ENCODE data around the gene SMARCC1.

SMARCC1 gene

GRCh38 chr3:47612879-47613278 lies 168.8 kb downstream of the SMARCC1 start:
- peaks cover 16% of the 10 kb centered on the region for H3K36me3 ChIP-seq (ENCODE audit: control insufficient read depth, insufficient read depth, low read length)
- peaks cover 14% of the 10 kb centered on the region for H3K4me1 ChIP-seq (ENCODE audit: control insufficient read depth, insufficient read depth, low read length)
- no peak overlapping the region for H3K9ac ChIP-seq (ENCODE audit: low read length)
- no peak overlapping the region for H3K4me3 ChIP-seq (ENCODE audit: low read length)
- H3K27ac ChIP-seq (ENCODE audit: low read depth, low read length) = no peak overlapping the region
- H3K27me3 ChIP-seq (ENCODE audit: control insufficient read depth, insufficient read depth, low read length) = no peaks in the 10 kb centered on the region

GRCh38 chr3:47612178-47612577 lies 169.5 kb downstream of the SMARCC1 start:
- H3K36me3 ChIP-seq (ENCODE audit: control insufficient read depth, insufficient read depth, low read length) = peaks cover 12% of the 10 kb centered on the region
- no peaks in the 10 kb centered on the region for H3K27me3 ChIP-seq (ENCODE audit: control insufficient read depth, insufficient read depth, low read length)
- peaks cover 14% of the 10 kb centered on the region for H3K4me1 ChIP-seq (ENCODE audit: control insufficient read depth, insufficient read depth, low read length)
- peak overlapping the region; percentile 49 for H3K27ac ChIP-seq (ENCODE audit: low read depth, low read length)
- H3K4me3 ChIP-seq (ENCODE audit: low read length) = no peak overlapping the region
- H3K9ac ChIP-seq (ENCODE audit: low read length) = no peak overlapping the region

DNA sequence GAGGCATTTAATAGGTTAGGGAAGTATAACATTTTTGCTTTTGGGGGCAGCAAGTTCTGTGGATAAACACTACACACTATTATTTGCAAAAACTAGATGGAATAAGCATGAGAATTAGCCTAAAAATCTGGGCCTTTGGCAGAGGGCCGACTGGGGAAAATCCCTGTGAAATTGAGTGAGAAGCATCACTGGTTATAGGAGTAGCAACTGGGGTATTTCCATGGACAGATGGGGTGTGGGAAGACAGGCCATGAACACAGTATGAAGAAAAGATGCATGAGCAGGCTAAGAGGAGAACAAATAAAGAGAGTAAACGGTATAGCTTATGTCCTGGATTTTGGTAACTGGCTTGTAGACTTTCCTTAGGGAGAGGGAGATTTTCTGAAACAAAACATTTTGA lies 170.1 kb downstream of the SMARCC1 start:
- Histone ChIP-seq H3K27me3 (ENCODE audit: control insufficient read depth, insufficient read depth, low read length) (no peaks in the 10 kb centered on the region), H3K27ac (ENCODE audit: low read depth, low read length) (peak overlapping the region; percentile 49), H3K9ac (ENCODE audit: low read length) (no peak overlapping the region), H3K36me3 (ENCODE audit: control insufficient read depth, insufficient read depth, low read length) (peaks cover 10% of the 10 kb centered on the region), H3K4me1 (ENCODE audit: control insufficient read depth, insufficient read depth, low read length) (peaks cover 14% of the 10 kb centered on the region), H3K4me3 (ENCODE audit: low read length) (no peak overlapping the region)

GRCh38 chr3:47610583-47610982 lies 171.1 kb downstream of the SMARCC1 start:
- Histone ChIP-seq H3K4me3 (ENCODE audit: low read length) (no peak overlapping the region), H3K36me3 (ENCODE audit: control insufficient read depth, insufficient read depth, low read length) (peaks cover 10% of the 10 kb centered on the region), H3K27me3 (ENCODE audit: control insufficient read depth, insufficient read depth, low read length) (no peaks in the 10 kb centered on the region), H3K4me1 (ENCODE audit: control insufficient read depth, insufficient read depth, low read length) (peaks cover 14% of the 10 kb centered on the region), H3K9ac (ENCODE audit: low read length) (no peak overlapping the region), H3K27ac (ENCODE audit: low read depth, low read length) (no peak overlapping the region)

DNA sequence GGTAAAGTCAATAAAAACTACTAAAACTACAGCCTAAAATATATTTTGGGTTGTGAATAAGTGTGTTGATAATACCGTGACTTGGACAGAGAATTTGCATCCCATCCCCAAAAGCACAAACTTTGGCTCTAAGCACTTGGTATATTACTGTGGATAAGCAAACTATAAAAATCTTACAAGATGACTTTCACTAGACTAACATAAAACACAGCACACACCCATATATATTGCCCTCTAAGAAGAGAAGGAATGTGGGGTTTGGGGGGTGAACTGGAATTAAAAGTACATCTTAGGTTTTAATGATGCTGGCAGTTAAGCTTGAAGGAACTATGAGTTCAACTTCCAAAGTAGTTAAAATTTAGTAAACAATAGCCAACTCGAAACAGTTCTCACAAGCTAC lies 174.4 kb downstream of the SMARCC1 start:
- Histone ChIP-seq H3K9ac (ENCODE audit: low read length) (no peak overlapping the region), H3K36me3 (ENCODE audit: control insufficient read depth, insufficient read depth, low read length) (peaks cover 10% of the 10 kb centered on the region), H3K27me3 (ENCODE audit: control insufficient read depth, insufficient read depth, low read length) (no peaks in the 10 kb centered on the region), H3K27ac (ENCODE audit: low read depth, low read length) (no peak overlapping the region), H3K4me1 (ENCODE audit: control insufficient read depth, insufficient read depth, low read length) (peaks cover 5% of the 10 kb centered on the region), H3K4me3 (ENCODE audit: low read length) (no peak overlapping the region)

GRCh38 chr3:47606165-47606564 lies 175.5 kb downstream of the SMARCC1 start:
- Histone ChIP-seq H3K27me3 (ENCODE audit: control insufficient read depth, insufficient read depth, low read length) (no peaks in the 10 kb centered on the region), H3K4me3 (ENCODE audit: low read length) (no peak overlapping the region), H3K36me3 (ENCODE audit: control insufficient read depth, insufficient read depth, low read length) (peaks cover 10% of the 10 kb centered on the region), H3K27ac (ENCODE audit: low read depth, low read length) (no peak overlapping the region), H3K9ac (ENCODE audit: low read length) (no peak overlapping the region), H3K4me1 (ENCODE audit: control insufficient read depth, insufficient read depth, low read length) (no peaks in the 10 kb centered on the region)

- no peaks in the 10 kb centered on the region for H3K4me1 ChIP-seq (ENCODE audit: control insufficient read depth, insufficient read depth, low read length)
- no peak overlapping the region for H3K4me3 ChIP-seq (ENCODE audit: low read length)
- no peaks in the 10 kb centered on the region for H3K27me3 ChIP-seq (ENCODE audit: control insufficient read depth, insufficient read depth, low read length)
- no peak overlapping the region for H3K9ac ChIP-seq (ENCODE audit: low read length)
- H3K36me3 ChIP-seq (ENCODE audit: control insufficient read depth, insufficient read depth, low read length) = peaks cover 10% of the 10 kb centered on the region
- H3K27ac ChIP-seq (ENCODE audit: low read depth, low read length) = no peak overlapping the region
Measured at GRCh38 chr3:47605652-47606051, 176.0 kb downstream of the SMARCC1 start.

DNA sequence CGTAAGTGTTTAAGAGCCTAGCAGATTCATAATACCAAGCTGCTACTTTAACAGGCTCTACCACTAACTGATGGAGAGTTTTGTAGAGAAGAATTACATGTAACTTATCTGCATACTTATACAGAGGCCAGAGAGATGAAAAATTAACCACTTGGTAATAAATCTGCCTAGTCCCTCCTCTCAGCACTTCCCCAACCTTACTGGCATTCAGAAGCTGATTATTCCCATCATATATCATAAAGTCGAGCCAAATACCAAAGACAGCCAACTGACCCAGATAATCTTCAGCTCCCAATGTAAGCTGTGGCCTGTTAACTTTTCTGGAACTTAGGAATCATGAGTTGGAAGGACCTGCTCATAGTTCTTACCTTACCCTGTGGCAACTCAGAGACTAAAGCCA lies 177.5 kb downstream of the SMARCC1 start:
- no peaks in the 10 kb centered on the region for H3K36me3 ChIP-seq (ENCODE audit: control insufficient read depth, insufficient read depth, low read length)
- H3K4me1 ChIP-seq (ENCODE audit: control insufficient read depth, insufficient read depth, low read length) = no peaks in the 10 kb centered on the region
- H3K4me3 ChIP-seq (ENCODE audit: low read length) = no peak overlapping the region
- no peak overlapping the region for H3K27ac ChIP-seq (ENCODE audit: low read depth, low read length)
- no peaks in the 10 kb centered on the region for H3K27me3 ChIP-seq (ENCODE audit: control insufficient read depth, insufficient read depth, low read length)
- no peak overlapping the region for H3K9ac ChIP-seq (ENCODE audit: low read length)

GRCh38 chr3:47603332-47603731 lies 178.4 kb downstream of the SMARCC1 start:
- no peaks in the 10 kb centered on the region for H3K27me3 ChIP-seq (ENCODE audit: control insufficient read depth, insufficient read depth, low read length)
- no peaks in the 10 kb centered on the region for H3K4me1 ChIP-seq (ENCODE audit: control insufficient read depth, insufficient read depth, low read length)
- H3K27ac ChIP-seq (ENCODE audit: low read depth, low read length) = no peak overlapping the region
- H3K36me3 ChIP-seq (ENCODE audit: control insufficient read depth, insufficient read depth, low read length) = no peaks in the 10 kb centered on the region
- no peak overlapping the region for H3K9ac ChIP-seq (ENCODE audit: low read length)
- H3K4me3 ChIP-seq (ENCODE audit: low read length) = no peak overlapping the region

GRCh38 chr3:47601281-47601680 lies 180.4 kb downstream of the SMARCC1 start:
- no peak overlapping the region for H3K27ac ChIP-seq (ENCODE audit: low read depth, low read length)
- no peaks in the 10 kb centered on the region for H3K4me1 ChIP-seq (ENCODE audit: control insufficient read depth, insufficient read depth, low read length)
- no peak overlapping the region for H3K9ac ChIP-seq (ENCODE audit: low read length)
- H3K27me3 ChIP-seq (ENCODE audit: control insufficient read depth, insufficient read depth, low read length) = no peaks in the 10 kb centered on the region
- no peaks in the 10 kb centered on the region for H3K36me3 ChIP-seq (ENCODE audit: control insufficient read depth, insufficient read depth, low read length)
- no peak overlapping the region for H3K4me3 ChIP-seq (ENCODE audit: low read length)

GRCh38 chr3:47594792-47595191 lies 186.9 kb downstream of the SMARCC1 start:
- Histone ChIP-seq H3K4me1 (ENCODE audit: control insufficient read depth, insufficient read depth, low read length) (no peaks in the 10 kb centered on the region), H3K27ac (ENCODE audit: low read depth, low read length) (no peak overlapping the region), H3K4me3 (ENCODE audit: low read length) (no peak overlapping the region), H3K27me3 (ENCODE audit: control insufficient read depth, insufficient read depth, low read length) (no peaks in the 10 kb centered on the region), H3K9ac (ENCODE audit: low read length) (no peak overlapping the region), H3K36me3 (ENCODE audit: control insufficient read depth, insufficient read depth, low read length) (peaks cover 7% of the 10 kb centered on the region)

DNA sequence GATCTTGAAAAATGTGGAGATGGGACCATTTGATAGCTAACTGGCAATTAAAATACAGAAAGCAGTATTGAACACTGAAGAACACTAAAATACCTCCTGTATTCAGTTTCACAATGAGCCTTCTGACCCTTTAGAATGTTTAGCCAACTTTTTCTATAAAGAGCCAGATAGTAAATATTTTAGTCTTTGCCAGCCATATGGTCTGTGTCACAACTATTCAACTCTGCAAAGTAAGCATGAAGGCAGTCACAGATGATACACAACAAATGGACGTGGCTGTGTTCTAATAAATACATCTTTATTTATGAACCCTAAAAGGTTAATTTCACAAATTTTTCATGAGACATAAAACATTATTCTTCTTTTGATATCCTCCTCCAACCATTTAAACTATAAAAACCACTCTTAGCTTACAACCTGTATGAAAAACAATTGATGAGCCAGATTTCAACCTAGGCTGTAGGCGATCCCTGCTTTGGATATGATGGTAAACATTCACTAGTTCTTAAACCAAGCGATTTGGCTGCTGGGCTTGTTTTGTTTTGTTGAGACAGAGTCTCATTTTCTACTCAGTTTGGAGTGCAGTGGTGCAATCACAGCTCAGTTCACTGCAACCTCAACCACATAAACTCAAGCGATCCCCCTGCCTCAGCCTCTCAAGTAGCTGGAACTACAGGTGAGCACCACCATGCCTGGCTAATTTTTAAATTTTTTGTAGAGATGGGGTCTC lies 189.5 kb downstream of the SMARCC1 start:
- Histone ChIP-seq H3K36me3 (ENCODE audit: control insufficient read depth, insufficient read depth, low read length) (peaks cover 13% of the 10 kb centered on the region), H3K4me3 (ENCODE audit: low read length) (no peak overlapping the region), H3K4me1 (ENCODE audit: control insufficient read depth, insufficient read depth, low read length) (no peaks in the 10 kb centered on the region), H3K27ac (ENCODE audit: low read depth, low read length) (no peak overlapping the region), H3K9ac (ENCODE audit: low read length) (no peak overlapping the region), H3K27me3 (ENCODE audit: control insufficient read depth, insufficient read depth, low read length) (no peaks in the 10 kb centered on the region)

GRCh38 chr3:47590216-47590615 lies 191.5 kb downstream of the SMARCC1 start:
- Histone ChIP-seq H3K27me3 (ENCODE audit: control insufficient read depth, insufficient read depth, low read length) (no peaks in the 10 kb centered on the region), H3K27ac (ENCODE audit: low read depth, low read length) (no peak overlapping the region), H3K9ac (ENCODE audit: low read length) (no peak overlapping the region), H3K4me3 (ENCODE audit: low read length) (no peak overlapping the region), H3K4me1 (ENCODE audit: control insufficient read depth, insufficient read depth, low read length) (no peaks in the 10 kb centered on the region), H3K36me3 (ENCODE audit: control insufficient read depth, insufficient read depth, low read length) (peaks cover 17% of the 10 kb centered on the region)

Data from rectal smooth muscle tissue (tissue), 1 donor.